Measurements from ENCODE around the gene HAGH.
"Not testable (repeated sequence)": the region's sequence is repeated elsewhere in the genome, so short reads cannot be mapped to it uniquely, and the experiment has no call there.

The HAGH gene

GRCh38 chr16:1826691-1827573 is at the start of gene HAGH, which contains the start of gene FAHD1:
Gene HAGH (minus strand): TSS chr16:1826825. CDS start chr16:1826787, 38 bp downstream.
Gene FAHD1 (plus strand): TSS chr16:1827206. CDS start chr16:1827239, 33 bp downstream.
- DNase-seq (ENCODE audit: low read depth, low spot score), result peak; percentile 79

- DNase-seq (ENCODE audit: low read depth, low spot score), result not testable (repeated sequence)
These were observed 49.4 kb upstream of the HAGH start for GRCh38 chr16:1876066-1876465.

GRCh38 chr16:1874854-1875253 is 48.2 kb upstream of the HAGH start:
- DNase-seq (ENCODE audit: low read depth, low spot score), result no peak

- peak; percentile 16 for DNase-seq (ENCODE audit: low read depth, low spot score)
These were observed 45.5 kb upstream of the HAGH start, which contains the start of gene MEIOB for GRCh38 chr16:1871974-1872635. Gene MEIOB (minus strand): TSS chr16:1872164. CDS start chr16:1868175, 3,989 bp downstream.

GRCh38 chr16:1870365-1871082 is 43.9 kb upstream of the HAGH start:
- DNase-seq (ENCODE audit: low read depth, low spot score), result no peak

- no peak for DNase-seq (ENCODE audit: low read depth, low spot score)
These were observed 39.5 kb upstream of the HAGH start for GRCh38 chr16:1865902-1866690.

GRCh38 chr16:1863681-1864460 is 37.2 kb upstream of the HAGH start:
- no peak for DNase-seq (ENCODE audit: low read depth, low spot score)

- no peak for DNase-seq (ENCODE audit: low read depth, low spot score)
These were observed 35.8 kb upstream of the HAGH start for GRCh38 chr16:1862394-1862793.

GRCh38 chr16:1861730-1862129 is 35.1 kb upstream of the HAGH start:
- DNase-seq (ENCODE audit: low read depth, low spot score), result no peak

- DNase-seq (ENCODE audit: low read depth, low spot score), result no peak
These were observed 33.0 kb upstream of the HAGH start for GRCh38 chr16:1859650-1860049.

GRCh38 chr16:1858189-1858865 is 31.7 kb upstream of the HAGH start:
- no peak for DNase-seq (ENCODE audit: low read depth, low spot score)

GRCh38 chr16:1857433-1858097 is 30.9 kb upstream of the HAGH start:
- no peak for DNase-seq (ENCODE audit: low read depth, low spot score)

- no peak for DNase-seq (ENCODE audit: low read depth, low spot score)
These were observed 25.2 kb upstream of the HAGH start for GRCh38 chr16:1851793-1852192.

GRCh38 chr16:1850981-1851380 is 24.4 kb upstream of the HAGH start:
- no peak for DNase-seq (ENCODE audit: low read depth, low spot score)

GRCh38 chr16:1846416-1846815 is 19.8 kb upstream of the HAGH start:
- no peak for DNase-seq (ENCODE audit: low read depth, low spot score)

- DNase-seq (ENCODE audit: low read depth, low spot score), result no peak
These were observed 19.4 kb upstream of the HAGH start for GRCh38 chr16:1845985-1846384.

GRCh38 chr16:1839554-1839953 is 12.9 kb upstream of the HAGH start:
- no peak for DNase-seq (ENCODE audit: low read depth, low spot score)

GRCh38 chr16:1834096-1834495 is 7.5 kb upstream of the HAGH start:
- no peak for DNase-seq (ENCODE audit: low read depth, low spot score)

GRCh38 chr16:1832838-1833454 is 6.3 kb upstream of the HAGH start:
- DNase-seq (ENCODE audit: low read depth, low spot score), result no peak
